GM23338 (cell line): ENCODE measurements around the gene SMOC1.

Experiments used
- CTCF ChIP-seq, 2 experiments: fragments of 200-600 bp in 1 of 2; sonication (generic) in 1 of 2; conservative IDR thresholded peaks; 2 replicates each; pipeline versions ENCODE4 v1.5.1 to v1.6.1; 2016 to 2017; ENCODE audit warnings: antibody characterized with exemption in 2 of 2, low read depth in 2 of 2, mild to moderate bottlenecking in 2 of 2, moderate library complexity in 1 of 2
- EZH2 ChIP-seq: fragments of 200-600 bp; sonication (generic); IDR thresholded peaks from one replicate; pipeline ENCODE4 v1.8.0; 2017; ENCODE audit warnings: antibody characterized with exemption, mild to moderate bottlenecking, low read depth; ENCODE audit not compliant: unreplicated experiment

- TF ChIP-seq EZH2 (no peak), CTCF (conservative IDR thresholded peaks at IDR 0.05; ENCODE audit: low read depth in 2 of 2) (no peak)
These were observed 88.9 kb downstream of the SMOC1 start for GRCh38 chr14:69968132-69968531.
